HFF-Myc (cell line): Measurements from ENCODE around the gene IL24.

Source experiments
- DNase-seq: peaks from one replicate; pipeline ENCODE4 v3.0.0-alpha.2; 2011; ENCODE audit warnings: low read depth; ENCODE audit errors: extremely low read depth
- H3K4me3 ChIP-seq: replicated peaks from 2 replicates; pipeline ENCODE4 v1.5.1; 2011; ENCODE audit warnings: low read depth, mild to moderate bottlenecking, control low read depth, low read length
- TF ChIP-seq, protein P1 (sequence below): IDR thresholded peaks from 2 replicates; pipeline ENCODE4 v1.5.1; 2012; ENCODE audit warnings: mild to moderate bottlenecking, low read depth, low read length, control low read depth; ENCODE audit errors: missing control alignments

The IL24 gene

GRCh38 chr1:206909883-206910318 is 12.7 kb downstream of the IL24 start:
- peak overlapping the region; percentile 49 for H3K4me3 ChIP-seq
- no peak for DNase-seq
- TF ChIP-seq, protein P1, sequence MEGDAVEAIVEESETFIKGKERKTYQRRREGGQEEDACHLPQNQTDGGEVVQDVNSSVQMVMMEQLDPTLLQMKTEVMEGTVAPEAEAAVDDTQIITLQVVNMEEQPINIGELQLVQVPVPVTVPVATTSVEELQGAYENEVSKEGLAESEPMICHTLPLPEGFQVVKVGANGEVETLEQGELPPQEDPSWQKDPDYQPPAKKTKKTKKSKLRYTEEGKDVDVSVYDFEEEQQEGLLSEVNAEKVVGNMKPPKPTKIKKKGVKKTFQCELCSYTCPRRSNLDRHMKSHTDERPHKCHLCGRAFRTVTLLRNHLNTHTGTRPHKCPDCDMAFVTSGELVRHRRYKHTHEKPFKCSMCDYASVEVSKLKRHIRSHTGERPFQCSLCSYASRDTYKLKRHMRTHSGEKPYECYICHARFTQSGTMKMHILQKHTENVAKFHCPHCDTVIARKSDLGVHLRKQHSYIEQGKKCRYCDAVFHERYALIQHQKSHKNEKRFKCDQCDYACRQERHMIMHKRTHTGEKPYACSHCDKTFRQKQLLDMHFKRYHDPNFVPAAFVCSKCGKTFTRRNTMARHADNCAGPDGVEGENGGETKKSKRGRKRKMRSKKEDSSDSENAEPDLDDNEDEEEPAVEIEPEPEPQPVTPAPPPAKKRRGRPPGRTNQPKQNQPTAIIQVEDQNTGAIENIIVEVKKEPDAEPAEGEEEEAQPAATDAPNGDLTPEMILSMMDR, result no peak

DNA sequence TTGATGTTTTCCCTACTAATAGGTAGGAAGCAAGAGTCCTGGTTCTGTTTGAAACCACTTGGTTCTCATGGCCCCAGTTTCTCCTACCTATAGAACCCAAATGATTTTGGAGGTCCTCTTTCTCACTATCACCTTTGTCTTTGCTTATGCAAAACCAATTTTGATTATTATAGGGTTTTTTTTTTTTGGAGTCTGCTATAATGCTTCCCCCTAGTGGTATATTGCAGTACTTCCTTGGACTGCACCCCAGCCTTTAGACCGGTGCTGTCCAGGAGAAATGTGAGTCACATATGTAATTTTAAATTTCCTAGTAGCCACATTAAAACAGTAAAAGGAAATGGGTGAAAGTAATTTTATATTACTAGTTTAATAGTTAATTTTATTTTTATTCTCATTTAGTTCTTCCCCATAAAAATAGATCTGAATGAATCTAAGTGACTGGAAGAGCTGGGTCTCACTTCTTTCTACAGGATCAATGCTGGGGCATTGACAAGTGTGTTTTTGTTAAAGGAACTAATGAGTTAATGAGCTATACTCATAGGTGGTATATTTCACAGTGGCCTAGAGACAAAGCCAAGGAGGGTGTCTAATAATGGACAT is 13.9 kb downstream of the IL24 start:
- TF ChIP-seq, protein P1, result peak; percentile 80
- no peak for DNase-seq
- H3K4me3 ChIP-seq, result no peak overlapping the region

DNA sequence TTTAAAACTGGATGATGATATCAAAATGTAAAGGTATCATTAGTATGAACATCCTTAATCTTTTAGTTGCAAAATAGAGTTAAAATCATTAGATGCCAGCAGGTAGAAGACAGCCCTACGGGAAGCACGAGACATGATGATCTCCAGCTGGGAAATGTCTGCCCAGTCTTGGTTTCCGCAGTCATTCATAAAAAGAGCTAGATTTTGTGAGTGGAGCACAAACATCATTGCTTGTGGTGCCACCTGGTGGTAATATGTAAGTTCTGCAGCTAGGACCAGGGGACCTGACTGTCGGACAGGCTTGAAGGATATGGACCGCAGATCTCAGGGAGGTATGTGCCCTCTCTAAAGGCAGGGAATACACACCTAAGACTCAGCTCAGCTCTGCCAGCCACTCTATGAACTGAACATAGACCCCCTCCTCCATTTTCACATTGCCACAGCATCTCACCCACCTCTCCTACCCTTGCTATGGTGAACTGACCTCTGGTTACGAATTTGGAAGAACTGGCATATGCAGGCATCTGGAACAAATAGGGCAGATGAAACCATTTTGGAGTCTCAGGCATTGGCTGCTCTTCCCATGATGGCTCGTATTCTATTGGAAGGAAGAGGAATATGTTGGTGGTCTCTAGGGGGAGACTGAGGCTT is 15.3 kb downstream of the IL24 start:
- peak; percentile 75 for DNase-seq
- TF ChIP-seq, protein P1, result peak; percentile 79
- H3K4me3 ChIP-seq, result no peak overlapping the region

DNA sequence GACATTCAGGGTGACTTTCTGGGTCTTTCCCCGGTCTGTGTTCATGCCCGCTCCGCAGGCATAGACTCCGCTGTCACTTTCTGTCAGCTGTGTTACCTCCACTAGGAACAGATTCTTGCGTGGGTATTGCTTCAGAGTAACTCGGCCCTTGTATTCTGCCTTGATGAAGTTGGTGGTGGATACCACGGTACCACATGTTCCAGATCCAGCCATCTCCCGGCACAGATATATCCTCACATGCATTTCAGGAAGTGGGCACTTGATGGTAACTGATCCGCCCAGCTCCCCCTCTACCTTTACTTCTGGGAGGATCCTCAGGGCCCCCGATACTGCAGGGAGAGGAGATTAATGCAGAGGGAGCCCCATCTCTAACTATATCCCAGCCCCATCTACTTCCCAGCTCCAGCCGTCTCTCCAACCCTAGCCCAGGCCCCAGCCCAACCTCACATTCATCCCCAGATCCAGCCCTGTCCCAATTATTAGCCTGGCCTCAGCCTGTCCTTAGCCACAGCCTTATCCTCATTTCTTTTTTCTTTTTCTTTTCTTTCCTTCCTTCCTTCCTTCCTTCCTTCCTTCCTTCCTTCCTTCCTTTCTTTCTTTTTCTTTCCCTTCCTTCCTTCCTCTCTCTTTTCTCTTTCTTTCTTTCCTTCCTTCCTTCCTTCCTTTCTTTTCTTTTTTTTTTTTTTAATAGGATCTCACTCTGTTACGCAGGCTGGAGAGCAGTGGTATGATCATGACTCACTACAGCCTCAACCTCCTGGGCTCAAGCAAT is 16.7 kb downstream of the IL24 start:
- TF ChIP-seq, protein P1, result no peak
- no peak for DNase-seq

DNA sequence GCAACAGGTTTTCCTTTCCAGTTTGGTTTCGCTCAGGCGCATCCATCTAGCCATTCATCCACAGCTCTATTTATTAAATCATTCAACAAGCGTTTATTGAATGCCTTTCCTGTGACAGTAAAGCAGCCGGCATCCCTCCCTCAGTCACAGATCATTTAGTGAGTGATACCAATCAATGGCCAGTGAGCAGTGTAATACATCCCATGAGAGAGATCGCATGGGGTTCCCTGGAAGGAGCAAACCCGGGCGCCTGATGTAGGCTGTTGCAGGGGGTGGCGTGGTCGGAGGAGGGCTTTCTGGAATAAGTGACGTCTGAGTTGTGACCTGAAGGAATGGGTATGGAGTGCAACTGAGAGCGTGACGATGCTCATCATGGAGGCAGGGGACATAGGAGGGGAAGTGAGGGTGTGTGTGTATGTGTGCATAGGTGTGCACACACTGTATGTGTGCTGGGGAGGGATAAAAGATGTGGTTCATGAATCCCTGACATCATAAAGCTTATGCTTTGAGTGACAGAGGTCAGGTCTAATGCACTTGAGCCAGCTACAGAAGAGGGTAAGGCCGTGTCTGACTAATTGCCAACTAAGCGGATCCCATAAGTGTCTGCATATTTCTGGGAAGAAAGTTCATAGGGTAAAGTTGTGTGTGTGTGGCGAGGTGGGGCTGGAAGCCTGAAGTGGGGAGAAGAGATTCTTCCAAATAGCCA is 17.9 kb downstream of the IL24 start:
- TF ChIP-seq, protein P1, result no peak
- H3K4me3 ChIP-seq, result no peak overlapping the region
- no peak for DNase-seq

More for the DNA sequence above, 16.7 kb downstream of the IL24 start:
- no peak overlapping the region for H3K4me3 ChIP-seq

DNA sequence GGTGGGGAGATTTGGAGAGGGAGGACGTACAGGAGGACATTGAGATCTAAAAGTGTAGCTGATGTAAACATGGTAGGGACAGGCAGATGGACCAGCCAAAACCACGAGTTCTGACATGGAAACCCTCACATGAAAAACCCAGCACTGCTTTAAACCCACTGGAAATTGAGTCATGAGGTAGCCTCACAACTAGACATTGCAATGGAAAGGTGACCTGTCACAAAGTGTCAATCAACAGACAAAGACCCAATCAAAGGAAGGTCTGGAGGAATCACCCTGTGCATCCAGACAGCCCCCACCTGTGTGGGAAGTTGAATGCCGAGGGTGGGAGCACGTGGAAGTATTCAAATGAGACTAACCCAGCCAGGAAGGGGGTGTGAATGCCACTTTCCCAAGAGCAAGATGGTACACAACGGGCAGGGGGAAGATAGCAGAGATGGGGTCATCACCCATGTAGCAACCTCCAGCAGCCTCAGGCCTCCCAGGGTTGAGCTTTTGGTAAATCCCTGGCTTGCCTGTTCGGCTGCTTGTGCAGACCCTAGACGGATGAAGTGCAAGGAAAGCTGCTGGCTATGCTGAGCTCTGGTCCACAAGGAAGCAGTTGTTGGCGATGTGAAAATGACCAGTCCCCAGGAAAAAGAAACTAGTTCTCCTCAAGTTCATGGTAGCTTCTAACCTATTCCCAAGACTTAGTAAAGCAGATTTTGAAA is 18.9 kb downstream of the IL24 start:
- no peak for DNase-seq
- TF ChIP-seq, protein P1, result no peak
- no peak overlapping the region for H3K4me3 ChIP-seq
